Raji (cell line): ENCODE results near the gene MFSD12.

Experiments
- POLR2A ChIP-seq: IDR thresholded peaks from 2 replicates; pipeline ENCODE4 v1.6.1; 2011; ENCODE audit warnings: low read depth, low read length, control low read depth; ENCODE audit not compliant: insufficient read depth

MFSD12 gene

DNA sequence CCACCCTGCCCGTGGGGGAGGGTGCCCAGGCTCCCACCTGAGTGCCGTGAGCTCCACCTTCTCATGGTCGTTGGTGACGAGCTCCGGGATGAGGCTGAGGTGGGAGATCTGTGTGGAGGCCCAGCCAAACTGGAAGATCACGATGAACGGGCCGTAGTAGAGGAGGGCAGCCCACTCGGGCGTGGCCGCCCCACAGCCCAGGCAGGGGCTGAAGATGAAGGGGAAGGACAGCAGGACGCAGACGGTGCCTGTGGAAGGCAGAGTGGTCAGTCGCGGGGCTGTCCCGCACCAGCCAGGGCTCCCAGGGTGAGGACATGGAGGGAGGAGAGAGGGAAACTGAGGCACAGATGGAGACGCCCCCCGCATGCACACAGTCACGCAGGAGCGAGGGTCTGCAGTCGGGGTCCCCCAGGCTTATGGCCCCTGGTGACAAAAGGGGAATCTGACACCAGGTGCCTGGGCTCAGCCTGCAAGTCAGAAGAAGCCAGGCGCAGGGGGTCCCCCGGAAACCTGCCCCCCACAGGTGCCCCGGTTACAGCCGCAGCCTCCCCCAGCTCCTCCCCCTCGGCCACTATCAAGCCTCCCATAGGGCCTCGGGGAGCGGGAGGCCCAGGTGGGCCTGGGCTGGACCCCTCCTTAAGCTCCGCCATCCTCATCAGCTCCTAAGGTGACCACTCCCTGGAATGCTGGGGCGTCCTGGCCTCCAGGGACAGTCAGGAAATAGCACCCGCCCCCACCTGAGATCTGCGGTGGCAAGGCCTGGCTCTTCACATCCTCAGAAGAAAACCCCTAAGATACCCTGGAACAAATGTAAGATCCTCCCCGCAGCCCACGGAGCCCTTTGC lies 6.2 kb downstream of the MFSD12 start:
- no peak for TF ChIP-seq POLR2A

DNA sequence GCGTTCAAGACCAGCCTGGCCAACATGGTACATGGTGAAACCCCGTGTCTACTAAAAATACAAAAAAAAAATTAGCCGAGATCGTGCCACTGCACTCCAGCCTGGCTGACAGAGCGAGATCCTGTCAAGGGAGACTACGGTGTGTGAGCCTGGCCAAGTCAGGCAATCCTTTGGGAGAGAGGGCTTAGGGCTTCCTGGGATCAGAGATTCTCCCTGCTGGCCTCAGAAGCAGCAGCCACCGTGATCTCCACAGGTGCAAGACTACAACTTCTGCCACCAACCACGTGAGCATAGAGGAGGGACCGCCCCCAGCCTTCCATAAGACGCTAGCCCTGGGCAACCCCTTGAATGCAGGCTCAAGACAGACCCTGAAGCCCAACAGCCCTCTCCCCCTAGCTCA lies 7.6 kb downstream of the MFSD12 start:
- TF ChIP-seq POLR2A = no peak

- no peak for TF ChIP-seq POLR2A
Observed at GRCh38 chr19:3548606-3549005, 8.8 kb downstream of the MFSD12 start.

DNA sequence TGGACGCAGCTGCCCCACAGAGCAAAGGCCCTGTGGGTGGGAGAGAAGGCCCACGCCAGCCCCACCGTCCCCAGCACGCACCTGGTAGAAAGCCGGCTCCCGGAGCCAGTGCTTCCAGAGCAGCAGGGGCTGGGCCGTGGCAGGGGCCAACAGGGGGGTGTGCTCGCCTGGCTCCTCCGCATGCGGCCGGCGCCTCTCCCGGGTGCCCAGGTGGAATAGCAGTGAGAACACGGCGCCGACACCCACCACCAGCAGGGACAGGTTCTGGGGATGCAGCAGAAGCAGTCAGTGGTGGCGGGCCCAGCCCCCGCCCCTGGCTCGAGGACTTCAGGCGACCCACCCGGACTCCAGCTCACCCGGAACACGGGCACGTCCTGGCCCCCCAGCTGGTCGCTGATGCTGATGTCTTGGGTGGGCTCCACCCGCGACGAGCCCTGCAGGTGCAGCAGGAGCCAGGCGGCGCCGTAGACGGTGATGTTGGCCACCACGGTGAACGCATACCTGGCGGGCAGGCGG lies 9.6 kb downstream of the MFSD12 start:
- no peak for TF ChIP-seq POLR2A

DNA sequence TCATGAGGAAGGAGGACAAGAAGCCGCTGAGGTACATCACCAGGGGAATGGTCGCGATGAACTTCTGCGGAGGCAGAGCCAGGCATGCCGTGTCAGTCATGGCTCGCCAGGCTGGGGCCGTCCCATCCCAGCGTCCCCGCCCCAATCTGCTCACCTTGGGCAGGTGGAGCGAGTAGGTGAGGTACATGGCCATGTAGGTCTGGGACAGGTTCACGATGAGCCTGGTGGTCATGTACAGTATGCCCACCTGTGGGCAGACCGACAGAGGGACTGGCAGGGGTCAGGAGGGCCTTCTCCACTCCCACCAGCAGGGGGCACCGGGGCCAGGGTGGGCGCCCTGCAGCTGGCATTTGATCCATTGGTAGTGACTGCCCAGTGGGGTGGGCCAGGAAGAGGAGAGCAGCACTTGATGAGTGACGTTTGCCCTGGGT lies 10.1 kb downstream of the MFSD12 start:
- TF ChIP-seq POLR2A = no peak

GRCh38 chr19:3546119-3546518 lies 11.3 kb downstream of the MFSD12 start:
- TF ChIP-seq POLR2A = no peak

DNA sequence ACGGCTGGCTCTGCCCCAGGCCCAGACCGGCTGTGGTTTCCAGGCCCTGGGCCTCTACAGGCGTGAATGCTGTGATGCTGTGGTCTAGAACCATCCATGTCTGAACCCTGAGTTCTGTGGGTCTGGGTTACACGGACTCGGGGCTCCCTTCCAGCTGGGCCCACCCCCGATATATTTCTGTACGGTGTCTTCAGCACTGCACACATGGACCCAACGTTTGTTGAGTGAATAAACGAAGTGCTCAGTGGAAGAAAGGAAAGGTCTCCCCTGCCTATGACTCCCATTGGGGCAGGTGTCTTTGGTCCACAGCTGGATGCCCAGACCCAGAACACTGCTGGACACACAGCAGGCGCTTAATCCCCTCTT lies 11.7 kb downstream of the MFSD12 start:
- no peak for TF ChIP-seq POLR2A

- no peak for TF ChIP-seq POLR2A
Observed at GRCh38 chr19:3544742-3545668, 12.4 kb downstream of the MFSD12 start.

- no peak for TF ChIP-seq POLR2A
Observed at GRCh38 chr19:3544058-3544376, 13.4 kb downstream of the MFSD12 start.

- no peak for TF ChIP-seq POLR2A
Observed at GRCh38 chr19:3543150-3544057, 14.0 kb downstream of the MFSD12 start.

DNA sequence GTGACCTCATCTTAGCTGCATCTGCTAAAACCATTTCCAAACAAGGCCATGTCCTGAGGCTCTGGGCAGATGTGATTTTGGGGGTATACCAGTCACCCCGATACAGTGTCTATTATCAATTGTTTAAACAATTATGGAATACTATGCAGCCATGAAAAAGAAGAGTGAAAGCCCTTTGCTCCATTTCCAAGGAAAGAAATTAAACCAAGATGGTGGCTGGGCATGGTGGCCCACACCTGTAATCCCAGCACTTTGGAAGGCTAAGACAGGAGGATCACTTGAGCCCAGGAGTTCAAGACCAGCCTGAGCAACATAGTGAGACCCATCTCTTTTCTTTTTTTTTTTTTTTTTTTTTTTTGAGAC lies 17.6 kb downstream of the MFSD12 start:
- TF ChIP-seq POLR2A = no peak

DNA sequence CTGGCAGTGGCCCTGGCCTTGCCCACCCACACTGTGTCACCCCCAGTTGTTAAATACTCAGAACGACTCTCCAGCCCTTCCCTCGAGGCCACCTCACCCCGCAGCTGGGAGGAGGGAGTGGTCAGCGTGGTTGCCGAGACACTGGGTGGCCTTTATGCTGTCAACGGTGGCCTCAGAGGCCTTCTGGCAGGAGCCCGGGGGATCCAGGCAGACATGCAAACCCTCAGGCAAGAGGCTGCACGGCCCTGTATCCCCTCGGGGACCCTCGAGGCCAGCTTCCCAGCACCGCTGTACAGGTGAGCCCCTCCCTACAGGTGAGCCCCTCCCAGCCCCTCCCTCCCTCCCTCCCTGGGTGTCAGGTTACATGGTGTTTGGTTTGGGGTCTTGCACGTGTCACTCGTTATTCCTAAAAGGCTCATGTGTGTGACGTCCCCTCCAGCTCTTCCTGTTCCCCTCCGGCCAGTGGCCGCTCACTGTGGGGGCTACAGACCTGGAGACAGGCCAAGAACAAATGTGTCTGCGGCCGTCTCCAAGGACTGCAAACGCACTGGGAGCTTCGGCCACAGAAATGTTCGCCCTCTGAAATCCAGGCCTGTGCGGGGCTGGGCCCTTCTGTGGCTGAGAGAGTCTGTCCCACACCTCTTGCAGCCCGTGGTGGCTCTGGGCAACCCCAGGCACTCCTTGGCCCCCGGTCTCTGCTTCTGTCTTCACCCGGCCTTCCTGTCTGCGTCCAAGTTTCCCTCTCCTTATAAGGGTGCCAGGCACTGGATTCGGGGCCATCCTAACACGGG lies 18.2 kb downstream of the MFSD12 start, which contains the start of gene TEKTIP1:
TEKTIP1 (plus strand) TSS at position 210 of the 791 bp plus-strand sequence; CDS start at position 214, 4 bp downstream.
- no peak for TF ChIP-seq POLR2A

DNA sequence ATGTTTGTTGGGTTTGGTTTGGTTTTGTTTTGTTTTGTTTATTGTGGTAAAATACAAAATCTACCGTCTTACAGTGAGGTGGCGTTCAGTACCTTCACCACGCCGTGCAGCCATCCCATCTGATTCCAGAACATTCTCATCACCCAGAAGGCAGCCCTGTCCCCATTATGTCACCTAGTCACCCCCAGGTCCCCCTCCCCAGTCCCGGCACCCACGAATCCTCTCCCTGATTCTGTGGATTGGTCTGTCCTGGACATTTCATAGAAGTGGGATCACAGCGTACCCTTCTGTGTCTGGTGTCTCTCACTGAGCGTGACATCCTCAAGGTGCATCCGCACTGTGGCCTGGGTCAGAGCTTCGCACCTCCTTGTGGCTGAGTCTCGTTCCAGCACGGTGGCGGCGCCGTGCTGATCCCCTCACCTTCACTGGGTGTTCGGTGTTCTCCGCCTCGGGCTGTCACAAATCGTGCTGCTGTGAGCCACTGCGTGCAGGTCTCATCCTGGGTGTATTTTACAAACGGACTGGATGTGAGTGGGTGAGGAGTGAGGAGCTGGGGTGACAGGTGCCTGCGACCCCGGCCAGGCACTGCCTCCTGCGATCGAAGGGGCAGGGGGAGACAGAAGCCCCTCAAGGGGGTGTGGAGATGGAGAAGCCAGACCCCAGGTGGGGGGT lies 19.0 kb downstream of the MFSD12 start:
- no peak for TF ChIP-seq POLR2A
